Testis (tissue), 3 donors: Measurements from ENCODE around the gene MEGF9. TPM values are rescaled to one million over a fixed set of nuclear protein-coding genes. Genes with fewer than 3 reads are reported as not detected.

ENCODE experiments used
- DNase-seq: peaks from one replicate; pipeline ENCODE4 v3.0.0-alpha.2; 2019
- H3K27ac ChIP-seq, 2 donors: fragments of 200-600 bp; sonication (generic); one replicate each; pipeline ENCODE4 v1.5.1; 2019
- H3K27me3 ChIP-seq: fragments of 200-600 bp; sonication (generic); one replicate; pipeline ENCODE4 v1.5.1; 2019
- H3K36me3 ChIP-seq: fragments of 200-600 bp; sonication (generic); one replicate; pipeline ENCODE4 v1.5.1; 2017; ENCODE audit warnings: low read depth; ENCODE audit errors: missing control alignments
- H3K4me1 ChIP-seq: fragments of 200-600 bp; sonication (generic); one replicate; pipeline ENCODE4 v1.5.1; 2019
- H3K4me3 ChIP-seq, 2 donors: fragments of 200-600 bp; sonication (generic); one replicate each; pipeline ENCODE4 v1.5.1; 2017 to 2019
- H3K9me3 ChIP-seq: fragments of 200-600 bp; sonication (generic); one replicate; pipeline ENCODE4 v1.5.1; 2017
- CTCF ChIP-seq, 3 experiments: fragments of 450-650 bp in 2 of 3; fragments of 200-600 bp in 1 of 3; sonication (generic) in 1 of 3; IDR thresholded peaks; one replicate each; pipeline ENCODE4 v1.5.1; 2016 to 2019; ENCODE audit warnings: antibody characterized with exemption in 3 of 3, mild to moderate bottlenecking in 2 of 3, moderate library complexity in 1 of 3
- POLR2A ChIP-seq: fragments of 450-650 bp; IDR thresholded peaks from one replicate; pipeline ENCODE4 v1.6.1; 2017; ENCODE audit warnings: antibody characterized with exemption, mild to moderate bottlenecking, moderate library complexity
- WGBS, 2 donors: methylation state at CpG; one replicate each; pipeline ENCODE4 v1.1.5; 2018; 5-methylcytosine and 5-hydroxymethylcytosine counted together
- intact Hi-C: fragments of 100-400 bp; cut with DNase I; formaldehyde crosslinking; loops from one replicate; pipeline ENCODE4 v1.15.1; 2023; ENCODE audit warnings: low total_unique reads
- polyA plus RNA-seq: library from polyadenylated mRNA; stranded (reverse); fragments of 350-450 nt; fragmentation: Illumina TruSeq; extraction: RNeasy Lipid Tissue Mini Kit (QIAGEN cat#74804); gene quantifications from one replicate; pipeline ENCODE4 v1.2.3, GENCODE V29; 2014; ENCODE audit warnings: low read depth, low replicate concordance; ENCODE audit not compliant: insufficient read depth
- total RNA-seq, 2 donors: library from RNA; depleted of rRNA; stranded (reverse); fragments of >200 nt; gene quantifications; one replicate each; pipeline ENCODE4 v1.2.3, GENCODE V29; 2016

Gene MEGF9
- total and polyA plus RNA-seq, 3 donors from 2014 or later = 7.2 to 8.5 (median 8.2) TPM

DNA sequence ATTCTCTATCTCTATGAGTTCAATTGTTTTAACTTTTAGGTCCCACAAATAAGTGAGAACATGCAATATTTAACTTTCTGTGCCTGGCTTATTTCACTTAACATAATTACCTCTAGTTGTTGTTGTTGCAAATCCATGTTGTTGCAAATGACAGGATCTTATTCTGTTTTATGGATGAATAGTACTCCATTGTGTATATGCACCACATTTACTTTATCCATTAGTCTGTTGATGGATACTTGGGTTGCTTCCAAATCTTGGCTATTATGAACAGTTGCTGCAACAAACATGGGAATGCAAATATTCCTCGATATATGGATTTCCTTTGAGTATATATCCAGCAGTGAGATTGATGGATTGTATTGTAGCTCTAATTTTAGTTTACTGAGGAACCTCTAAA is 36.3 kb downstream of the MEGF9 start:
- TF ChIP-seq POLR2A = no peak
- no peak for TF ChIP-seq CTCF (IDR thresholded peaks at IDR 0.05)
- no peaks in the 10 kb centered on the region for H3K4me1 ChIP-seq
- H3K36me3 ChIP-seq = no peaks in the 10 kb centered on the region
- H3K9me3 ChIP-seq = no peaks in the 10 kb centered on the region
- H3K27me3 ChIP-seq = no peaks in the 10 kb centered on the region
- H3K4me3 ChIP-seq = no peak overlapping the region
- WGBS, 2 donors = 90 to 94% methylated on average over 1 of the region's 1 CpG
- intact Hi-C loops = no loop called here
- no peak overlapping the region for H3K27ac ChIP-seq
- no peak for DNase-seq

DNA sequence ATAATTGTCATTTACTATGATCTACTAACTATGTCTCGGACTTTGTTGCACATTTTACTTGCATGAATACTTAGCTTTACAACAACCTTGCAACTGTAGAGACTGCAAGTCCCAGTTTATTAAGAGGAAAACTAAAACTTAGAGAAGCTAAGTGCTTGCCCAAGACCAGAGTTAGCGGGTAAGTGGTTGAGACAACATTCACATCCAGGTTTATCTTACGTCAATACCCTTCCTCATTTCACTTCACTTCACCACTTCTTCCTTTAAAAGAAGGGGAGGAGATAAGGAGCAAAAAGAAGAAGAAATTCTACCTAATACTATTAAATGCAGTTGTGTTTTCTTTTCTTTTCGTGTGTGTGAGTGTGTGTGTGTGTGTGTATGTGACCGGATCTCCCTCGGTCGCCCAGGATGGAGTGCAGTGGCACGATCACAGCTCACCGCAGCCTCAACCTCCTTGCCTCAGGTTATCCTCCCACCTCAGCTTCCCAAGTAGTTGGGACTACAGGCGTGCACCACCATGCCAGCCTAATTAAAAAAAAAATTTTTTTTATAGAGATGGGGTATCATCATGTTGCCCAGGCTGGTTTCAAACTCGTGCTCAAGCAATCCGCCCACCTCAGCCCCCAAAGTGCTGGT is 37.4 kb downstream of the MEGF9 start:
- no peak for TF ChIP-seq CTCF (IDR thresholded peaks at IDR 0.05)
- no peak for TF ChIP-seq POLR2A
- H3K36me3 ChIP-seq = no peaks in the 10 kb centered on the region
- no peaks in the 10 kb centered on the region for H3K27me3 ChIP-seq
- intact Hi-C loops = no loop called here
- H3K9me3 ChIP-seq = no peaks in the 10 kb centered on the region
- no peak overlapping the region for H3K27ac ChIP-seq
- no peak overlapping the region for H3K4me3 ChIP-seq
- 92 to 93% methylated on average over 12 of the region's 12 CpGs for WGBS, 2 donors
- DNase-seq = no peak
- H3K4me1 ChIP-seq = no peaks in the 10 kb centered on the region

DNA sequence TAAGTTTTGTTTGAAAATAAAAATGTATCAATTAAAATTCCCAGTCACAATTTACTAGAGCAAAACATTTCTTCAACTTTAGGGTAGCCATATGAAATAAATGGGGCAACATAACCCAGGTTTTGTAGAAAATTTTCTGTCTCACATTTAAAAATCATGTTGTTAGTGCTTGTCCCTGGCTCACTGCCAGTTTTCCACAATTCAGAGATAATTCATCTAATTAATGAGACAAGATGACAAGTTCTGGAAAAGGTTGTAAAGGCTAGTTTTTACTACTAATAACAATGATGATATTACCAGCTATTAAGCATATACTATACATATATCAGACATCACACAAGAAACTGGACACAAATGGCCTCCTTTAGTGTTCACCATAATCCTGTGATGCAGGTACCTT is 45.9 kb downstream of the MEGF9 start:
- Histone ChIP-seq H3K27me3 (no peaks in the 10 kb centered on the region), H3K27ac (no peak overlapping the region), H3K4me3 (no peak overlapping the region), H3K36me3 (no peaks in the 10 kb centered on the region), H3K4me1 (no peaks in the 10 kb centered on the region), H3K9me3 (no peaks in the 10 kb centered on the region)
- TF ChIP-seq POLR2A (no peak), CTCF (IDR thresholded peaks at IDR 0.05) (no peak)
- DNase-seq = no peak
- intact Hi-C loops = no loop called here

GRCh38 chr9:120663950-120664349 is 50.3 kb downstream of the MEGF9 start:
- no peak for DNase-seq
- H3K4me1 ChIP-seq = no peaks in the 10 kb centered on the region
- no peak for TF ChIP-seq CTCF (IDR thresholded peaks at IDR 0.05)
- no peak for TF ChIP-seq POLR2A
- no peak overlapping the region for H3K4me3 ChIP-seq
- no peak overlapping the region for H3K27ac ChIP-seq
- intact Hi-C loops = no loop called here
- H3K27me3 ChIP-seq = no peaks in the 10 kb centered on the region
- no peaks in the 10 kb centered on the region for H3K36me3 ChIP-seq
- H3K9me3 ChIP-seq = no peaks in the 10 kb centered on the region

DNA sequence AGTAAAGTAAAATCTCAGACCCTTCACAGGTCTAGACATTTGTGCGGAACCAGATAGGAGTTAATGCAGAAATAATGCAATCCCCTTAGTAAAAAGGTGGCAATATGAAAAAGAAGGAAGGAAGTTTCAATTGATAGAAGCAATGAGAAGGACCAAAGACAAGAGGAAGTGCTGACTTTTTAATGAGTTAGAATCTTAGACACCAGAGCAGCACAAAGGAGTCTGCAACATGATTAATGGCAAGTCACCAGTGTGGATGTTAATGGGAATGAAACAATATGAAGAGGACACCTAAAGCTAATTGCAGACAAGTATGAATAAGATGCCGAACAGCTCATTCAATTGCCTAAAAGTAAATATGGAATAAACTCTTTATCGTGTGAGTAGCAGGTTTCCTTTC is 50.9 kb downstream of the MEGF9 start:
- WGBS, 2 donors = 67 to 70% methylated on average over 3 of the region's 3 CpGs
- Histone ChIP-seq H3K27me3 (no peaks in the 10 kb centered on the region), H3K36me3 (no peaks in the 10 kb centered on the region), H3K4me1 (no peaks in the 10 kb centered on the region), H3K9me3 (no peaks in the 10 kb centered on the region), H3K27ac (no peak overlapping the region), H3K4me3 (no peak overlapping the region)
- DNase-seq = no peak
- intact Hi-C loops = no loop called here
- TF ChIP-seq POLR2A (no peak), CTCF (IDR thresholded peaks at IDR 0.05) (no peak)
